Muscle layer of colon (tissue), 2 donors: ENCODE results near the gene BCAM.
A peak's percentile ranks its signal among the peaks of the same experiment; 100 is the strongest.
"Not testable (repeated sequence)": the region's sequence is repeated elsewhere in the genome, so short reads cannot be mapped to it uniquely, and the experiment has no call there.

Experiments
- H3K27ac ChIP-seq: one replicate; pipeline ENCODE4 v1.7.0; 2013; ENCODE audit warnings: low read depth, mild to moderate bottlenecking, low read length, moderate library complexity
- H3K27me3 ChIP-seq, 2 donors: one replicate each; pipeline ENCODE4 v1.7.0; 2013; ENCODE audit warnings: low read length in 2 of 2, mild to moderate bottlenecking in 2 of 2; ENCODE audit not compliant: insufficient read depth in 2 of 2, control insufficient read depth in 1 of 2
- H3K36me3 ChIP-seq: one replicate; pipeline ENCODE4 v1.7.0; 2013; ENCODE audit warnings: mild to moderate bottlenecking, low read length; ENCODE audit not compliant: insufficient read depth
- H3K4me1 ChIP-seq: one replicate; pipeline ENCODE4 v1.7.0; 2013; ENCODE audit warnings: mild to moderate bottlenecking, low read length; ENCODE audit not compliant: insufficient read depth
- H3K4me3 ChIP-seq, 2 donors: one replicate each; pipeline ENCODE4 v1.7.0; 2013; ENCODE audit warnings: low read length in 2 of 2, low read depth in 1 of 2, mild to moderate bottlenecking in 1 of 2, moderate library complexity in 1 of 2
- H3K9ac ChIP-seq: one replicate; pipeline ENCODE4 v1.7.0; 2013; ENCODE audit warnings: low read length
- H3K9me3 ChIP-seq: one replicate; pipeline ENCODE4 v1.7.0; 2013; ENCODE audit warnings: mild to moderate bottlenecking, low read length
- donor health status: abdominal sarcoma.
- donor health status: Adenocarcinoma of cecum.

The BCAM gene

GRCh38 chr19:44861576-44861975, 52.7 kb downstream of the BCAM start:
- H3K27me3 ChIP-seq, H3K9ac ChIP-seq, H3K27ac ChIP-seq, H3K4me3 ChIP-seq, H3K4me1 ChIP-seq, H3K9me3 ChIP-seq: not testable (repeated sequence)
- H3K36me3 ChIP-seq, result peaks cover 18% of the 10 kb centered on the region

GRCh38 chr19:44863990-44864389, 55.1 kb downstream of the BCAM start:
- Histone ChIP-seq H3K27ac (no peak overlapping the region), H3K36me3 (peaks cover 18% of the 10 kb centered on the region), H3K27me3 (no peaks in the 10 kb centered on the region), H3K9ac (no peak overlapping the region), H3K9me3 (no peaks in the 10 kb centered on the region), H3K4me3 (no peak overlapping the region), H3K4me1 (no peaks in the 10 kb centered on the region)

GRCh38 chr19:44865196-44865767, 56.4 kb downstream of the BCAM start:
- H3K27ac ChIP-seq, result no peak overlapping the region
- H3K9me3 ChIP-seq, result no peaks in the 10 kb centered on the region
- no peaks in the 10 kb centered on the region for H3K27me3 ChIP-seq
- peaks cover 13% of the 10 kb centered on the region for H3K36me3 ChIP-seq
- H3K9ac ChIP-seq, result no peak overlapping the region
- H3K4me1 ChIP-seq, result no peaks in the 10 kb centered on the region
- no peak overlapping the region for H3K4me3 ChIP-seq

- Histone ChIP-seq H3K9ac (no peak overlapping the region), H3K9me3 (no peaks in the 10 kb centered on the region), H3K27me3 (no peaks in the 10 kb centered on the region), H3K27ac (no peak overlapping the region), H3K4me1 (no peaks in the 10 kb centered on the region), H3K36me3 (peaks cover 15% of the 10 kb centered on the region), H3K4me3 (no peak overlapping the region)
Measured at GRCh38 chr19:44866664-44867063, 57.8 kb downstream of the BCAM start.

- Histone ChIP-seq H3K36me3 (peaks cover 24% of the 10 kb centered on the region), H3K4me1 (no peaks in the 10 kb centered on the region), H3K27me3 (no peaks in the 10 kb centered on the region), H3K27ac (no peak overlapping the region), H3K9me3 (no peaks in the 10 kb centered on the region), H3K9ac (no peak overlapping the region), H3K4me3 (no peak overlapping the region)
Measured at GRCh38 chr19:44867578-44867977, 58.7 kb downstream of the BCAM start.

- Histone ChIP-seq H3K9me3 (no peaks in the 10 kb centered on the region), H3K4me1 (no peaks in the 10 kb centered on the region), H3K27ac (peak overlapping the region; percentile 13), H3K4me3 (no peak overlapping the region), H3K27me3 (no peaks in the 10 kb centered on the region), H3K9ac (no peak overlapping the region), H3K36me3 (peaks cover 45% of the 10 kb centered on the region)
Measured at GRCh38 chr19:44869733-44870470, 61.0 kb downstream of the BCAM start.
